Measurements from ENCODE around the gene ACSM4.
"Not testable (repeated sequence)": the region's sequence is repeated elsewhere in the genome, so short reads cannot be mapped to it uniquely, and the experiment has no call there.

Gene ACSM4

GRCh38 chr12:7303772-7304171 lies at the start of gene ACSM4:
Gene ACSM4 (plus strand): TSS chr12:7304072. CDS start chr12:7304332, 260 bp downstream.
- DNase-seq (ENCODE audit: insufficient read length, low spot score) (no peak), FAIRE-seq (no peak)

- FAIRE-seq, result no peak
- DNase-seq (ENCODE audit: insufficient read length, low spot score), result no peak
Measured at GRCh38 chr12:7259060-7259459, 44.8 kb upstream of the ACSM4 start.

GRCh38 chr12:7264538-7264937 lies 39.3 kb upstream of the ACSM4 start:
- no peak for FAIRE-seq
- DNase-seq (ENCODE audit: insufficient read length, low spot score), result no peak

GRCh38 chr12:7265251-7265650 lies 38.6 kb upstream of the ACSM4 start:
- DNase-seq (ENCODE audit: insufficient read length, low spot score), result no peak
- FAIRE-seq, result no peak

GRCh38 chr12:7269273-7269672 lies 34.6 kb upstream of the ACSM4 start:
- no peak for FAIRE-seq
- no peak for DNase-seq (ENCODE audit: insufficient read length, low spot score)

- DNase-seq (ENCODE audit: insufficient read length, low spot score) (no peak), FAIRE-seq (no peak)
Measured at GRCh38 chr12:7271893-7272514, 31.9 kb upstream of the ACSM4 start.

GRCh38 chr12:7275482-7275881 lies 28.4 kb upstream of the ACSM4 start:
- not testable (repeated sequence) for FAIRE-seq; DNase-seq (ENCODE audit: insufficient read length, low spot score)

GRCh38 chr12:7282844-7283243 lies 21.0 kb upstream of the ACSM4 start:
- FAIRE-seq, result no peak
- DNase-seq (ENCODE audit: insufficient read length, low spot score), result no peak

GRCh38 chr12:7289743-7290142 lies 14.1 kb upstream of the ACSM4 start:
- DNase-seq (ENCODE audit: insufficient read length, low spot score), result no peak

GRCh38 chr12:7290588-7290987 lies 13.3 kb upstream of the ACSM4 start:
- not testable (repeated sequence) for FAIRE-seq; DNase-seq (ENCODE audit: insufficient read length, low spot score)

More at GRCh38 chr12:7289743-7290142, 14.1 kb upstream of the ACSM4 start:
- FAIRE-seq, result no peak

- FAIRE-seq, result no peak
Measured at GRCh38 chr12:7292300-7292699, 11.6 kb upstream of the ACSM4 start.

GRCh38 chr12:7293670-7294069 lies 10.2 kb upstream of the ACSM4 start:
- DNase-seq (ENCODE audit: insufficient read length, low spot score) (no peak), FAIRE-seq (no peak)

More at GRCh38 chr12:7292300-7292699, 11.6 kb upstream of the ACSM4 start:
- no peak for DNase-seq (ENCODE audit: insufficient read length, low spot score)

GRCh38 chr12:7295529-7295928 lies 8.3 kb upstream of the ACSM4 start:
- DNase-seq (ENCODE audit: insufficient read length, low spot score) (no peak), FAIRE-seq (no peak)

- FAIRE-seq, result no peak
- no peak for DNase-seq (ENCODE audit: insufficient read length, low spot score)
Measured at GRCh38 chr12:7297865-7298264, 6.0 kb upstream of the ACSM4 start.

- DNase-seq (ENCODE audit: insufficient read length, low spot score) (no peak), FAIRE-seq (no peak)
Measured at GRCh38 chr12:7302266-7302986, 1.4 kb upstream of the ACSM4 start.

- no peak for DNase-seq (ENCODE audit: insufficient read length, low spot score)
- FAIRE-seq, result no peak
Measured at GRCh38 chr12:7303230-7303629, 642 bp upstream of the ACSM4 start.

- FAIRE-seq, result no peak
- no peak for DNase-seq (ENCODE audit: insufficient read length, low spot score)
Measured at GRCh38 chr12:7304456-7304855, 584 bp downstream of the ACSM4 start.

- no peak for DNase-seq (ENCODE audit: insufficient read length, low spot score)
- no peak for FAIRE-seq
Measured at GRCh38 chr12:7310070-7310469, 6.2 kb downstream of the ACSM4 start.

GRCh38 chr12:7319930-7320329 lies 16.1 kb downstream of the ACSM4 start:
- no peak for DNase-seq (ENCODE audit: insufficient read length, low spot score)
- FAIRE-seq, result no peak

GRCh38 chr12:7321624-7322023 lies 17.8 kb downstream of the ACSM4 start:
- DNase-seq (ENCODE audit: insufficient read length, low spot score) (no peak), FAIRE-seq (no peak)

GRCh38 chr12:7322599-7322998 lies 18.7 kb downstream of the ACSM4 start:
- no peak for DNase-seq (ENCODE audit: insufficient read length, low spot score)
- no peak for FAIRE-seq

- DNase-seq (ENCODE audit: insufficient read length, low spot score), result no peak
Measured at GRCh38 chr12:7324176-7324575, 20.3 kb downstream of the ACSM4 start.

More at GRCh38 chr12:7324176-7324575, 20.3 kb downstream of the ACSM4 start:
- FAIRE-seq, result no peak

Data from GM19239 (cell line).